Right forelimb (tissue), 1 donor: ENCODE data around the gene MLXIPL.
"Not testable (repeated sequence)": the region's sequence is repeated elsewhere in the genome, so short reads cannot be mapped to it uniquely, and the experiment has no call there.

Experiments
- DNase-seq: peaks from one replicate; pipeline ENCODE4 v3.0.0-alpha.2; 2018

The MLXIPL gene

DNA sequence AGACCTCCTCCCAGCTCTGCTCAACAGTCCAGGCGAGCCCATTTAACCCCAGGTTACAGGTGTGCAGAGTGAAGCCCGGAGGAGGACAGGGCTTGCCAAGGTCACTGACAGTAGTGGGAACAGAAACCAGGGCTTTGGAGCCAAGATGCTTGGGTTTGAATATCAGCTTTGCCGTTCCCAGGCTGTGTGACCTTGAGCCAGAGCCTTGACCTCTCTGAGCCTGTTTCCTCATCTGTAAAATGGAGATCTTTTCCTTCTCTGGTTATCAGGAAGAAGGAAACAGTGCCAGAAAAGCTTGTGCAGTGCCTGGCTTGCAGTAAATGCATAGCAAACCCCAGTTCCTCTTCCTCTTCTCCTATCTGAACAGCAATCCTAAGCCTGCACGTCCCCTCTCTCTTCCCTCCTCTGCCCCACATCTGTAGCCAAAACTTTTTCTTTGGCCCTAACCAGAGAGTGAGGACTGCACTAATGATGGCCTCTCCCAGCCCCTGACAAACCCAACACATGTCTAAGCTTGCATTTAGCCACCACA is 21.4 kb upstream of the MLXIPL start:
- no peak for DNase-seq

DNA sequence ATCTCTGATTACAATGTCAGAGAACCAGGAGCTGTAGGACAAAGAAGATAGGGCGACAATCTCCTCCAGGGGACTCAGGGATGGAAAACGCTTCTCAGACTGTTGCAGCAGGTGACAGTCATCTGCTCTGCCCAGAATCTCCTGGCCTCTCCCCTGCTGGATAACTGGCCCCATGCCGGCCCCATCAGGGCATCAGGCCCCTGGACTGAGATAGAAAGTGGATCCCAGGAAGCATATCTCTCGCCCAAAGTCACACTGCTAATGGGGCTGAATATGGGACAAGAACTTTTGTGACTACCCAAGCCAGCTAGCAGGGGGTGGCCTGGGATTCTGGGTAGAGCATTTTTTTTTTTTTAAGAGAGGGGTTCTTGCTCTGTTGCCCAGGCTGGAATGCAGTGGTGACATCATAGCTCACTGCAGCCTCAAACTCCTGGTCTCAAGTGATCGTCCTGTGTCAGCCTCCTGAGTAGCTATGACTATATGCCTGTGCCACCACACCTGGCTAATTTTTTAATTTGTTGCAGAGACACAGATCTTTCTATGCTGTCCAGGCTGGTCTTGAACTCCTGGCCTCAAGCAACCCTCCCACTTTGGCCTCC is 20.5 kb upstream of the MLXIPL start:
- DNase-seq, result no peak

DNA sequence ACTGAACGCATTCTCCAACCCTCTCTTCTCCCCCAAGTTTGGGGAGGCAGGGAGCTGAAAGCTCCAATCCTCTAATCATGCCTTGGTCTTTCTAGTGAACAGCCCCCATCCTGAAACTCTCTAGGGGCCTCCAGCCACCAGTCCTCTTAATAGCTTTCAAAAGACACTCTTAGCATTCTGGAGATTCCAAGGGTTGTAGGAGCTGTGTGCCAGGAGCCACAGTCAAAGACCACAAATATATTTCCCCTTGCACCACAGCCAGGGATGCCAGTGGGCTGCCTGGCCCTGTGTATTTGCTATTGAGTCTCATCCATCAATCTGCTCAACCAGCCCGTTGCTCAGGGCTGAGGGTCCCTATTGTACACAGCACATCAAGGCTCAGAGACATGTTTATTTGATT is 18.5 kb upstream of the MLXIPL start:
- DNase-seq, result no peak

DNA sequence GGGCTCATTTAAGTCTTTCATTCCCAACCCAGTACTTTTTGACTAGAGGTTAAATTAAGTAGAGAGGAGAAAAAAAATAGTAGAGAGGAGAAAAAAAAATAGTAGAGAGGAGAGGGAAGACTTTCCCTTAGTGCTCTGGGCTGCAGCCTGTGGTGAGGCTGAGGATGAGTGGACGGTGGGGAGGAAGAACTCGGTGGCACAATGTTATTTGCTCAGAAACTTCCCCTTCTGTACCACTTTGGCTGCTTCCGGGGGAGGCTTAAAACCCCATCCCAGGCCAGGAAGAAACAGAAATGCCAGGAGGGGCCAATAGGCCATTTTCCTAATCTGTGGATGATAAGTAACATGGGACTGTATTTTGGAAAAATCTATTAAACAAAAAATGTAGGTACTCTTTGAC is 14.6 kb upstream of the MLXIPL start:
- DNase-seq, result no peak

DNA sequence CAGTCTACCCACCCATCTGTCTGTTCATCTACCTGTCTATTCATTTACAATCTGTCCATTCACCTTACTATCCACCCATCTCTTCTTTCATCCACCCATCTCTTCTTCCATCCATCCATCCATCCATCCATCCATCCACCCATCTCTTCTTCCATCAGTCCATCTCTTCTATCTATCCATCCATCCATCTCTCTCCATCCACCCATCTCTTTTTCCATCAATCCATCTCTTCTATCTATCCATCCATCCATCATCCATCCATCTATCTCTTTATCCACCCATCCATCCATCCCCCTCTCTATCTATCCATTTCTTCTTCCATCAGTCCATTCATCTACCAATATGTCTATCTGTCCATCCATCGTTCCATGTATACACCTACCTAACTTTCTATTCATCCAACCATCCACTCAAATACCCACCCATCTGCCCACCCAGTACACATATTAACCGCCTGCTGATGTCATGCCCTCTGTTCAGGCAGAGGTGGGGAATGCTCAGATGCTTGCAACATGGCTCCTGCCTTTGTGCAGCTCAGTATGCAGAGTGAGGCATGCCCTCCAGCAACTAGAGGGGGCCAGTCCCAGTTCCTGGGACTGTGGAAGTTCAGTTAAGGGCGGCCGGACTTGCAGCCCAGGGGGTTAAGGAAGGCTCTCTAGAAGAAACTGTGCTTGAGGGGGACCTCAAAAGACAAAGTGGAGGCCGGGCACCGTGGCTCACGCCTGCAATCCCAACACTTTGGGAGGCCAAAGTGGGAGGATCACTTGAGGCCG is 11.3 kb upstream of the MLXIPL start:
- DNase-seq, result no peak

DNA sequence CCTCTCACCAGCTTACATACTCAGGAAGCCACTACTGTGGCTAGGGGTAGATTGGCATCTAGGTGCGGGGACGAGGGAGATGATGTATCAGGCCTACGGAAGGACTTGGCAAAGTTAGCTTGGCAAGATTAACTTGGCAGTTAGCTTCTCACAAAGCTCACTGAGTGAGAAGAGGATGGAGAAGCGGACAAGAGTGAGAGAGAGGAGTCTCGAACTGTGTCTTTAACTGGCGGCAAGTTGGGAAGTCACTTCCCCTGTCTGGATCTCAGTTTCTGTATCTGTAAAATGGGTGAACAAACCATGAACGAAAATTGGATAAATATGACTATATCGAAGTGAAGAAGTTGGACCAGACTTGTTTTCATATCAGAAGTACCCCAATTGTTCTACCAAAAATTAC is 9.5 kb upstream of the MLXIPL start:
- no peak for DNase-seq

DNA sequence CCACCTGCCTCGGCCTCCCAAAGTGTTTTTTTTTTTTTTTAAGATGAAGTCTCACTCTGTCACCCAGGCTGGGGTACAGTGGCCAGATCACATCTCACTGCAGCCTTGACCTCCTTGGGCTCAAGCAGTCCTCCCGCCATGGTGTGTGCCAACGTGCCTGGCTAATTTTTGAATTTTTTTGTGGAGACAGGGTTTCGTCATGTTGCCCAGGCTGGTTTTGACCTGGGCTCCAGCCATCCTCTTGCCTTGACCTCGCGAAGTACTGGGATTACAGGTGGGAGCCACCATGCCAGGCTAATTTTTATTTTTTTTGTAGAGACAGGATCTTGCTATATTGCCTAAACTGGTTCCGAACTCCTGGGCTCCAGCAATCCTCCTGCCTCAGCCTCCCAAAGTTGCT is 9.0 kb upstream of the MLXIPL start:
- no peak for DNase-seq

DNA sequence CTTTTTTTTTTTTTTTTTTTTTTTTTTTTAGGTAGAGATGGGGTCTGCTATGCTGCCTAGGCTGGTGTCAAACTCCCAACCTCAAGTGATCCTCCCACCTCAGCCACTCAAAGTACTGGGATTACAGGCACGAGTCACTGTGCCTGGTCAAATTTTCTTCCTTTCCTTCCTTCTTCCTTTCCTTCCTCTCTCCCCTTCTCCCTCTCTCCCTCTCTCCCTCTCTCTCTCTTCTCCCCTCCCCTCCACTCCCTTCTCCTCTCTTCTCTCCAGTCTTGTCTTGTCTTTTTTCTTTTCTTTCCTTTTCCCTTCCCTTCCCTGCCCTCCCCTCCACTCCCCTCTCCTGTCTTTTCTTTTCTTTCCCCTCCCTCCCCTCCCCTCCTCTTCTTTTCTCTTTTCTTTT is 7.2 kb upstream of the MLXIPL start:
- DNase-seq, result no peak

DNA sequence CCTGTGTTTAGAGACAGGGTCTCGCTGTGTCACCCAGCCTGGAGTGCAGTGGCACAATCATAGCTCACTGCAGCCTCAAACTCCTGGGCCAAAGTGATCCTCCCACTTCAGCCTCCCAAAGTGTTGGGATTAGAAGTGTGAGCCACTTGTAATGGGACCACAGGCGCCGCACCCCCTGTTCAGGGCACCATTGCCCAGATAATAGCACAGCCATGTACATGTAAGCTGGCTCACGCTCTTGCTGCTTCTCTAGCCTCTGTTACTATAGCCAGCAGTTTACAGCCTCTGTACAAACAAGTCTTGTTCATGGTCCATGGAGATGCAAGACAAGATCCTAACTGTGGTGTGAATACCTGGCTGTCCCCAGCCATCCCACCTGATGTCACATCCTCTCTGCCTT is 4.2 kb upstream of the MLXIPL start:
- DNase-seq, result no peak

DNA sequence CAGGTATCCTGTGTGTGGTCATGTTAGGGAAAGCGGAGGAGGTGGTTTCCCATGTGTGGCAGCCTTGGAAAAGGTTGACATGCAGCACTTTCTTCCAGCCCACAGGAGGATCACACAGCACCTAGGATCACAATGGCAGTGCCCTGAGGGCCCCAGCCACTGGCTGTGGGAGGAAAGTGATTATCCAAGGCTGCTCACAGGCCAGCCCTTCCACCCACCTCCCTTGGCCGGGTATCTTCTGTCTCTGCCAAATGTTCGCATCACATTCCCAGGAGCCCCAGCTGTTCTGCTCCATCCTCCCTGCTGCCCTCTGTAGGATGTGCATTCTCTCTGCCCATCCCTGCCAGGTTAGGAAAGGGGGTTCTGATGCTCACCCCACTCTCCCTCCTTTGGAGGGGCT is 2.5 kb upstream of the MLXIPL start:
- no peak for DNase-seq

DNA sequence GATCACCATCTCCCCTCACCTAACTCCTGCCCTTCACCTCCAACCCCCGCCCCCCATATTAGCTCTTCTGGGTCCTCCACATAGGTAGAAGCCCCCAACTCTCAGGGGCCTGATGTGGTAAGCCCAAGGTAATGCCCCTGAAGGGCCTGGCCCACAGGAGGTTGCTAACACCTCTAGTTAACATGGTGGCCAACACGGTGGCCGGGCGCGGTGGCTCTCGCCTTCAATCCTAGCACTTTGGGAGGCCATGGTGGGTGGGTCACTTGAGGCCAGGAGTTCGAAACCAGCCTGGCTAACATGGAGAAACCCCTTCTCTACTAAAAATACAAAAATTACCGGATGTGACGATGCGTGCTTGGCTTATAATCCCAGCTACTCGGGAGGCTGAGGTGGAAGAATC is 954 bp upstream of the MLXIPL start:
- DNase-seq, result no peak

DNA sequence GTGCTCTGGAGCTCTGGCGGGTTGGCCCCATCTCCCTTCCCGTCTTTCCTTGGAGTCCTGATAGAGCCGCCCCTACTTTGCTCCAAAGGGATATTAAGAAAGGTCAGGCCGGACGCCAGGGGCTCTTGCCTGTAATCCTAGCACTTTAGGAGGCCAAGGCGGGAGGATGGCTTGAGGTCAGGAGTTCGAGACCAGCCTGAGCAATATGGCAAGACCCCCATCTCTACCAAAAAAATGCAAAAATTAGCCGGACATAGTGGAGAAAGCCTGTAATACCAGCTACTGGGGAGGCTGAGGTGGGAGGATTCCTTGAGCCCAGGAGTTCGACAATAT is 313 bp upstream of the MLXIPL start:
- DNase-seq, result no peak

DNA sequence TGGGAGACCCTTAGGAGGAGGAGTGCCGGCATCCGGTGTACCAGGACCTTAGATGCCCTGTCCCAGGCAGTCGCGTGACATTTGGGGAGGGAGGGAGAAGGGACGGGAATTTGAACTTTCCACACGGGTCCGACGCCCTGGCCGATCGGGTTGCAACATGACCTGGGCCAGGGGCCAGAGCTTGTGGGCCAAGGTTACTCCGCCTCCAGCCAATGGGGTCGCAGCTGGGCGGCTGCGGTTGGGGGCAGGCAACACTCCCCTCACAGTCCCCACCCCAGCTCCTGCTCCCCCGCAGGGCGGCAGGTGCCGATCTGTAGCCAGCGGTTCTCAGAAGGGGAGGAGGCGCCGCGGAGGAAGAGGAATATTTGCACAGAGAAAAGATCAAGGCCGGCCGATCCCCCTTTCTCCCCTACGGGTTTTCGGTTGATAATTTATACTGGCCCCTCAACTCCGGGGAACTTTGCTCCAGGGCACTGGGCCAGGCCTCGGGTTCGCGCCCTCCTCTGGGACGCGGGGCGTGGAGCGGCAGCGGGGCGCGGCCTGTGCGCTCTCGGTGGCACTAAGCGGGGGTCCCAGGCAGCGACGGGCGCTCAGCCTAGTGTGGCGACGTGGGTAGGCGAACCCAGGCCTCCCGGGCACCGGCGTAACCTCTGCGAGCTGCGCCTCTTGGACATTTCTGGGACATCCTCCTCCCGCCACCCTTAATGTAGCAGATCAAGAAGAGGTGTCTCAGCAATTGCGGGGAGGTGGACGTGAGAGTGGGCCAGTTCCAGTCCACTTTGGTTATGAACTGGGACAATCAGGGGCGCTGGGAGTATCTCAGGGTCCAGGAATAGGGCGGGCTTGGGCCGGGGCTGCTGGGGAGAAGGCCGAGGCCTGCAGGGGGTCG is 1.2 kb downstream of the MLXIPL start:
- DNase-seq, result no peak

DNA sequence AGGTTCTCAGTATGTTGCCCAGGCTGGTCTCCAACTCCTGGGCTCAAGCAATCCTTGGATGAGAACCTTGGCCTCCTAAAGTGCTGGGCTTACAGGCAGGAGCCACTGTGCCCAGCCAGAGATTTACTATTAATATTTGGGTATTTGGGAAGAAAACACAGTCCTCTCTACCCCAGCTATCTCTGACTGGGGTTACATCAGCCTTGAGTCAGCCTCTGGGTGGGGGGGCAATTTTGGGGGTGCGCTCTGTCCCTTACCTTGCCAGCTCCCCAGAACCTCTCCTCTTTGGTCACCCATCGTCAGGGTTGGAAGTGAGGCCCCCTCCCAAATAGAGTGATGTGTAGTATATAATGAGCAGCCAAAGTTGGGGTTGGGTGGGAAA is 1.8 kb downstream of the MLXIPL start:
- DNase-seq, result no peak

DNA sequence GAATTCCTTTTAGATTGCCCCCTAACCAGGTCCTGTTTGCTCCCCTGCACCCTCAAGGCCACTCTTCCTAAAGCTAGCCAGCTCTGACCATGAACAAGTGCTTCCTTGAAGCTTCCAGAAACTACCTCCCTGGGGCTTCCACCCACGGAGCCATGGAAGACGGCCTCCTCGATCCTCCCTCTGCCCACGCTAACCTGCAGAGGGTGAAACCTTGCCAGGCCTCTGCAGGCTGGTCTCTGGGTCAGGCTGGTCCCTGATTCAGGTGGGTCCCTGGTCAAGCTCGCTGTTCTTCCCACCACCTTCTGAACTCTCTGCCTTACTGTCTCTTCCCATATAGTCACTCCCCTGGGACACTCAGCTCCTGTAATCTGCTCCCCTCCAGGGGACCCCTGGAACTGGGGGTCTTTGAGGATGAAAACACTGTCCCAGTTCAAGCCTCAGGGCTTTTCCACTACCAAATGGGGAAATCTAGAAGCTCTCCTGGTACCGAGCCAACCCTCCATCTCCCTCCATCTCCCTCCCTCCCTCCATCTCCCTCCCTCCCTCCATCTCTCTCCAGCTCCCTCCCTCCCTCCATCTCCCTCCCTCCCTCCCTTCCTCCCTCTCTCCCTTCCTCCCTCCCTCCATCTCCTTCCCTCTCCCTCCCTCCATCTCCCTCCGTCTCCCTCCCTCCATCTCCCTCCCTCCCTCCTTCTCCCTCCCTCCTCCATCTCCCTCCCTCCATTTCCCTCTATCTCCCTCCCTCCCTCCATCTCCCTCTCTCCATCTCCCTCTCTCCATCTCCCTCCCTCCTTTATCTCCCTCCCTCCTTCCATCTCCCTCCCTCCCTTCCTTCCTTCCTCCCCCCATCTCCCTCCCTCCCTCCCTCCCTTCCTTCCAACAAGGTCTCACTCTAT is 2.9 kb downstream of the MLXIPL start:
- DNase-seq, result no peak

DNA sequence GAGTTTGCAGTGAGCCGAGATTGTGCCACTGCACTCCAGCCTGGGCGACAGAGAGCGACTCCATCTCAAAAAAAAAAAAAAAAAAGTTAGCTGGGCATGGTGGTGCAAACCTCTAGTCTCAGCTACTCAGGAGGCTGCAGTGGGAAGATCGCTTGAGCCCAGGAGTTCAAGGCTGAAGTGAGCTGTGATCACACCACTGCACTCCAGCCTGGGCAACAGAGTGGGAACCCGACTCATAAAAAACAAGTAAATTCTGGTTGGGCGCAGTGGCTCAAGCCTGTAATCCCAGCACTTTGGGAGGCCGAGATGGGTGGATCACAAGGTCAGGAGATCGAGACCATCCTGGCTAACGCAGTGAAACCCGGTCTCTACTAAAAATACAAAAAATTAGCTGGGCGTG is 4.9 kb downstream of the MLXIPL start:
- not testable (repeated sequence) for DNase-seq

DNA sequence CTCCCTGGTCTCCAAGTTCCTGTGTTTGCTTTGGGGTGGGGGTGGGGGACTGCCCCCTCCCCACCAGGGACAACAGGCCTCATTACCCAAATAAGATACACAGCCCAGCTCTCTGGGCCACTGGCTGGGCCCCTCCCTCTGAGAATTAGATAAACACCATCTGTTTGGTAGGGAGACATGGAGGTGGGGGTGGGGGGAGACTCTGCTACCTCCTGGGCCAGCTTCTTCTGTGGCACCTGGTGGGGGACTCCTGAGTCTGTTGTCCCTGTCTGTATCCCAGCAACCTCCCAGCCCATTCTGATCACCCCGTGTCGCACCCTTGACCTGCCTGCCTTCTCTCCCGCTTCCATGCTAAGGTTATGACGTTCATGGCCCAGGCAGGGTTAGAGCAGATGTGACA is 5.8 kb downstream of the MLXIPL start:
- DNase-seq, result no peak

DNA sequence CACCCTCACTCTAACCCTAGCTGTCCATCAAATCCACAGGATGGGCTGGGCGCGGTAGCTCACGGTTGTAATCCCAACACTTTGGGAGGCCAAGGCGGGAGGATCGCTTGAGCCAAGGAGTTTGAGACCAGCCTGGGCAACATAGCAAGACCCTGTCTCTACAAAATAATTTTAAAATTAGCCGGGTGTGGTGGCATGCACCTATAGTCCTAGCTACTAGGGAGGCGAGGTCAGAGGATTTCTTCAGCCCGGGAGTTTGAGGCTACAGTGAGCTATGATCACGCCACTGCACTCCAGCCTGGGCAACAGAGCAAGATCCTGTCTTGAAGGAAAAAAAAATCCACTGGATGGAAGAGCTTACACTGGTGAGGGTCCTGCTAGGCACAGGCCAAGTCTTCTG is 6.8 kb downstream of the MLXIPL start:
- DNase-seq, result not testable (repeated sequence)

DNA sequence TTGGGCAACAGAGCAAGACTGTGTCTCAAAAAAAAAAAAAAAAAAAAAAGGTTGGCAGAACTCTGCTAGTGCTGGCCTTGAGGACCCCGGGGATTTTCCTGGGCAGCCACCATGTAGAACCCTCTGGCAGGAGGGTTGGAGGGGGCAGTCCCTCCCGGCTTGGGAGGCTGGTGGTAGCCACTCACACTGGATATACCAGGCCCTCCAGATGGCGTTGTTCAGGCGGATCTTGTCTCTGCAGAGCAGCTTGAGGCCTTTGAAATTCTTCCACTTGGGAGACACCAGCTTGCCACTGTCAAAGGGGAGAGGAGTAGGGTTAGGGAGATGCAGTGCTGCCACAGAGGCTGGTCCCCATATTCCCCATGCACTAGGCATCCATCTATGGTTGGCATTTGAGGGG is 8.4 kb downstream of the MLXIPL start:
- no peak for DNase-seq

DNA sequence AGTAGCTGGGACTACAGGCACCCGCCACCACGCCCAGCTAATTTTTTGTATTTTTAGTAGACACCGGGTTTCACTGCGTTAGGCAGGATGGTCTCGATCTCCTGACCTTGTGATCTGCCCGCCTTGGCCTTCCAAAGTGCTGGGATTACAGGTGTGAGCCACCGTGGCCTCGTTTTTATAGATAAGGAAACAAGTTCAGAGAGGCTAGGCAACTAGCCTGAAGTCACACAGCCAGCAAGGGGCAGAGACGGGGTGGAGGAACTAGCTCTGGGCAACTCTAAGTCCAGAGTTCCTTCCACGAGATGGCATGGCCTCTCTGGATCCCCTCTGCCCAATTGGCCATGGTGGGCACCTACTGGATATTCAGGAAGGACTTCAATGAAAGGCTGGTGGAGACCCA is 9.4 kb downstream of the MLXIPL start:
- DNase-seq, result not testable (repeated sequence)

DNA sequence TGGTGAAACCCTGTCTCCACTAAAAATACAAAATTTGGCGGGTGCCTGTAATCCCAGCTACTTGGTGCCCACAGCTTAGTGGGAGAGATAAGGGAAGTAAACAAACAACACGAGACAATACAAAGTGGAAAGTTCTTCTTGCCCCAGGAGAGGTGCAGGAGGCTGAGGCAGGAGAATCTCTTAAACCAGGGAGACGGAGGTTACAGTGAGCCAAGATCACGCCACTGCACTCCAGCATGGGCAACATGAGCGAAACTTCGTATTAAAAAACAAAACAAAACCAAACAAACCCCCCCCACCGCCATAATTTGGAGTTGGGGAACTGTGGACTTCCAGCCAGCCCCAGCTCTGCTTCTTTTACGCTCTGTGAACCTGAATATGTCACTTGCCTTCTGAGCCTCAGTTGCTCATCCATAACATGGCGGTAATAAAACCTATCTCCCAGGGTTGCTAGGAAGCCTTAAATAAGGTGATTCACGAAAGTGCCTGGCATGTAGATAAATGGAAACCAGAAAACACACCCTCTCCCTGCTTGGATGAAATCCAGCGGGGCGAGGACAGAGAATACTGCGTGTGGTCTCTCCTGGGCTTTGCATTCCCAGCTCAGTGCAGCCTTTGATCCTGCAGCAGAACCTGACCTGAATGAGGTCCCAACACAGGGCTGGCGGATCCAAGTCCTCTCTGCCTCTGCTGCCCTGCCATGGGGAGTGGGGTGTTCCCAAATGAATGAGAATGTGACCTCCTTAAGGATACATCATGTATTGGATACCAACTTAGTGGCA is 10.2 kb downstream of the MLXIPL start:
- DNase-seq, result no peak
